ENCODE measurements around the gene SLC9A3.
"Not testable (repeated sequence)": the region's sequence is repeated elsewhere in the genome, so short reads cannot be mapped to it uniquely, and the experiment has no call there.

- TF ChIP-seq CTCF, POLR2A (IDR thresholded peaks at IDR 0.05): not testable (repeated sequence)
Measured at GRCh38 chr5:507986-508575, 16.2 kb downstream of the SLC9A3 start.

Measured in esophagus squamous epithelium (tissue), 4 donors.